ENCODE data around the gene COX20.
A peak's percentile ranks its signal among the peaks of the same experiment; 100 is the strongest.
"Not testable (repeated sequence)": the region's sequence is repeated elsewhere in the genome, so short reads cannot be mapped to it uniquely, and the experiment has no call there.

Gene COX20

DNA sequence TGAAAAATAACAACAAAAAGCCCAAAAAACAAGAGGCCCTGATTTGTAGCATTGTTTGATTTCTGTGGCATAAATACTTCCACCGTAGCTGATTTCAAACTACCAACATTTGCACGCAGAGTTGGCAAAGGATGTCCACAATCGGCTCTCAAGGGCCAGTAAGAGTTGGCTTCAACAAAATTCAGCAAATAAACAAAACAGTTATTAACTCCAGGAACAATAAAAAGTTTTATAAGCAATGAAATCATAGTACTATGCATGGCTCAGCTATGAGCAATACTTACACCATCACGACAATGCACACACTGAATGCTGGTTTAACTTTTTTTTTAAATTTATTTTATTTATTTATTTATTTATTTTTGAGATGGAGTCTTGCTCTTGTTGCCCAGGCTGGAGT lies 8.7 kb upstream of the COX20 start:
- DNase-seq, result no peak

DNA sequence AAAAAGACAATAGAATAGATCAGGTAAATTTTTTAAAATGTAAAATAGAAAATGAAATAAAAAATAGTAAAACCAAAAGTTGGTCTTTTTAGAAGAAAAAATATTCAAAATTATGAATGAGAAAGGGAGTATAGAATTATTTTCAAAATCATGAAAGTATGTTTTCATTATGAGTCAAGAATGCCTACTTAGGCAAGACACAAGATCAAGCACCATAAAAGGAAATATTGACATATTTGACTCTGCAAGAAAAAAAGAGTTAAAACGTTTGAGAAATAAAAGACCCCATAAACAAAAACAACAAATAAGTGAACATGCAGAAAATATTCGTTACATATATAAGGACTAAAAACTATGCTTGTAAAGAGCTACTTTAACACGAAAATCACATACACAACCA lies 4.8 kb upstream of the COX20 start:
- no peak for DNase-seq

DNA sequence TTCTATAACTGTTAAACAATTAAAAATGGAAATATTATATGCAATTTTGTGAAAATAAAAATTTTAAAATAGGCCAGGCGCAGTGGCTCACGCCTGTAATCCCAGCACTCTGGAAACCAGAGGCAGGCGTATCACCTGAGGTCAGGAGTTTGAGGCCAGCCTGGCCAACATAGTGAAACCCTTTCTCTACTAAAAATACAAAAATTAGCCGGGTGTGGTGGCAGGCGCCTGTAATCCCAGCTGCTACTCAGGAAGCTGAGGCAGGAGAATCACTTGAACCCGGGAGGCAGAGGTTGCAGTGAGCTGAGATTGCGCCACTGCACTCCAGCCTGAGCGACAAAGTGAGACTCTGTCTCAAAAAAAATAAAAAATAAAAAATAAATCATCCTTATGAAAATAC lies 2.2 kb upstream of the COX20 start:
- not testable (repeated sequence) for DNase-seq

DNA sequence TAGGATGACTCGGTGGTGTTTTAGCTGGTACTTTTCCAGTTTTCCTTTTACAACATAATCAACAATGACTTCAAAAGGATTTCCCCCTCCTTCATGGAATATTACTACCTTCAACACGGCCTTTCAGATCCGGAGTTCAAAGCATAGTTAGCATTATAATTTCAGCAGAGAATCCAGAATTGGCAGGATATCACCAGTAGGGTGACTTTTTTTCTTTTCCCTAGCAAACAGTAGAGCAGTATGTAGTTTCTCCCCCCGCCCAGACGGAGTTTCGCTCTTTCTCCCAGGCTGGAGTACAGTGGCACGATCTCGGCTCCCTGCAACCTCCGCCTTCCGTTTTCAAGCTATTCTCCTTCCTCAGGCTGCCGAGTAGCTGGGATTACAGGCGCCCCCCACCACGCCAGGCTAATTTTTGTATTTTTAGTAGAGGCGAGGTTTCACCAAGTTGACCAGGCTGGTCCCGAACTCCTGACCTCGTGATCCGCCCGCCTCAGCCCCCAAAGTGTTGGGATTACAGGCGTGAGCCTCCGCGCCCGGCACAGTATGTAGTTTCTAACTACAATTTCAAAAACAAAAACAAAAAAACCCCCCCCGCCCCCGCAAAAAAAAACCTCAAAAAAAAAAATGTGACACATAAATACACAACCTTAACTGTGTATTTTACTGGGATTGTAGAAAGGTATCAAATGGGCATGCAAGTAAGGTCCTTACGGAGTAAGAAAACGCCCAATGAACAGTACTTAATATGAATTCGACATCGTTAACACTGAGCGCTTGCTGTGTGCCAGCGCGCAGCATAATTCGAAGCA lies 1.5 kb upstream of the COX20 start:
- peak; percentile 81 for DNase-seq

DNA sequence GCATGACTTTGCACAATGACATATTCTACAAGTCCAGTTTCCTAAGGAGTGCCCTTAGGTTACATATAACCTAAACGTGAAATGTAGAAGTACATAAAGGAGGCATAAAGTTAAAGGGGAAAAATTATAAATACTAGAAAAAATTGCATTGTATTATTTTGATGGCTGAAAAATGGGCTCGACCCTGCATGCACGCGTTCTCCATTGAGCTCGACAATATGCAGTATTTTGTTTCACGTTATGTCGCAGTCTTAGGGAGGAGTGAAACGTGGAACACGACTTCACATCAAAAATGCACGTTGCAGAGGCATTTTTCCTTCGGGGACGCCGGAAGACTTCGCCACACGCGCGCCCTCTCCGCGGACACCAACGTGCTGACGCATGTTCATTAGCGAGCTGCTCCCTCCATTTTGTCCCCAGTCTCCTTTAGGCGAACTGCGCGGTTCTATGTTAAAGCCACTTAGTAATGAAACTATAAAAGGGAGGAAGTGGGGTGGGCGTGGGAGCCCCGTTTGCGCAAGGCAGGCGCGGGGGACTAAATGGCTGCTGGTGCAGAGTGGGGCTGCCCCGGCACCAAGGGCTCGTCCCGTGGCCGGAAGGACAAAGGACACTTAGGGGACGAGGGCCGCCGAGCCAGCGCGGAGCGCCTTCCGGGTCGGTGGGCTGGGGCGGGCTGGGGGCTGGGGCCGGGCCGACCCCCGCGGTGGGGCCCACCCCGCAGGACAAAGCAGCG lies 749 bp upstream of the COX20 start:
- DNase-seq, result peak; percentile 89

DNA sequence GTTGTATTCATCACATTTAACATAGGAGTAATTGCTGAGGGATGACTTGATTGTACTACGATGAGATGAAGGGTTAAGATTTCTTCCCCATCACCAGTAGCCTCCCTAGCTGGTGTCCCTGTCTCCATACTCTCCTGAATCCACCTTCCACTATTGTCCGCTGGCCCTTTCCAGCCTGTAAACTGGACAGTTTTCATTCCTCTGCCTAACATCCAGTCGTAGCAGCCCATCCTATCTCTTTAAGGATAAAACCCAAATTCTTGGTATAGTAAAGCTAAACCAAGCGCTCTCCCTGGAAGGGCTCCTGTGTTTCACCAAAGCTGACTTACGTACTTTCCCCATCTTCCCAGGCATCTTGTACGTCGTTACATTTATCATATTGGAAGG lies 670 bp downstream of the COX20 start:
- DNase-seq, result peak; percentile 50

DNA sequence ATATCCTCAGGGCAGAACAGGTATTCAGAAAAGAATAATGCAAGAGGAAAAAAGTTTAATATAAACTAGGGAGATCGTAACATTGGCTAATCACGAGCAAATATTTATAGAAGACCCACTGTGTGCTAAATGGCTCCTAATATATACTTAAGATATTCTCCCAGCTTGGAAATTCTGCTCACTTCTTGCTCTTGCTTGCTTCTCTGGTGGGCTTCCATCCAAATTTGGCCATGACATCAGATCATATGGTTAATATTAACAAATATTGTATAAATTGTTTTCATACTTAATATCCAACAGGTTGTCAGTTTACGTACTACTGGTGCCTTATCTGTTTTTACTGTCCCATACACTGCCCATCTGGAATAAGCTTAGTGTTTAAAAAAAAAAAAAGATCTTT lies 1.1 kb downstream of the COX20 start:
- no peak for DNase-seq

DNA sequence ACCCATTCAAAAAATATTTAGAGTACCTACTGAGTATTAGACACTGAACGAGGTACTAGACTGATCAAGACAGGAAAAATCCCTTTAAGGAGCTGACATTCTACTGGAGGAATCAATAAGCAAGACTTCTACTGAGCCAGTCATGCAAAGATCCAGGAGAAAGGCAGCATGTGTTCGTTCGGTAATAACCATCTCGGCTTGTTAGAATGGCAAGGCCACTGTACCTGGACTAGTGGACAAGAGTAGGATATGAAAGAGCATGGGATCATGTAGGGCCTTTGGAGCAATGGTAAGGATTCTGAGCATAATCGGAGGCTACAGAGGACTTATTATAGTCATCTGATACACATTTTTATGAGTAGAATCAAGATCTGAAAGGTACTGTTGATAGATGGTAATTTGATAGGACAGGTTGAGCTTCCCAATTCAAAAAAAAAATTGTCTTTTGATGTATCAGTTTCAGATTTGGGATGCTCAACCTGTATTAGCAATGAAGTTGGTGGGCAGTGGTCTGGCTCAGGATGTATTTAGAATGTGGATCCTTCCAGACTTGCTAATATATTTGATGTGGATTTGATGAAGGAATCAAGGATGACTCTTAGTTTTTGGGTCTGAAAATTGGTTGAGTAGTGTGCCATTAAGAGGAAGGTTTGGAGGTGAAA lies 2.3 kb downstream of the COX20 start:
- no peak for DNase-seq

DNA sequence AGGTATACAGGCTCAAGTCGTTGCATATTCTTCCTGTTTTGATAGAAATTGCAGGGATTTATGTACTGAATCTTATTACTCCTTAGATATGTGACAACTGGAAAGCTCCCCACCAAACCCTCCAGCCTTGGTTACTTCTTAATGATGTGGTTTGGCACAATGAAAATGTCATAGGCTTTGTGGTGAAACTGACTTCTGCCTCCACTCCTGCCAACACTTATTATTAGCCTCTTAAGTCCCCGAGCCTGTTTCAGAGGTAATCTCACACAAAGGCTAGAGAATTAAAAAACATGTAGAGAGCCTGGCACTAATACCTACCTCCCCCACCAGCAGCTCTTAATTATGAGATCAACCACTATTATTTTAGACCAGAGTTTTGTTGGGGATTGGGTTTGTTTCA lies 4.2 kb downstream of the COX20 start:
- no peak for DNase-seq

DNA sequence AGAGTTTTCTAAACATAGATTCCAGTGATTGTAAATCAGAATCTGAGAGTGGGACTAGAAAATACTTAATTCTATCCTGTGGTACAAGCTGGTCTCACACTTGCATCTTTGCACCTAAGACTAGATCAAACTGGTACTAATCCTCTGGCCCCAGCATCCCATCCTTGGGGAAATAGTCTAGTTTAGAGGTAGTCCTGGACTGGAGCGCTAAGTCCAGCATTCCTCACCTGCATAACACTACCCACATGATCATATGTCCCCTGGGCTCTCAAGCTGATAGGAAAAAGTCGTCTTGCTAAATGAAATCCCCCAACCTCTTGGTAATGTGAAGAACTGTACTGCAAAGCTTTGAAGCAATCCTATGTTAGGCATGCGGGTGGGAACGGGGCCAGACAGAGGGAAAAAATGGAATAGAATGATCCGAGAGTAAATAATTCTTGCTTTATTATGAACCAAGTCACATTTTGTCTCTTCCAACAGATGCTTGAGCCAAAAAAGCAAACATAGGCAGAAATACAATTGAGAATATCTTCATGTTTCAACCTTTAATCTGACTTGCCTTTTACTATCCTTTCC lies 4.8 kb downstream of the COX20 start:
- no peak for DNase-seq

DNA sequence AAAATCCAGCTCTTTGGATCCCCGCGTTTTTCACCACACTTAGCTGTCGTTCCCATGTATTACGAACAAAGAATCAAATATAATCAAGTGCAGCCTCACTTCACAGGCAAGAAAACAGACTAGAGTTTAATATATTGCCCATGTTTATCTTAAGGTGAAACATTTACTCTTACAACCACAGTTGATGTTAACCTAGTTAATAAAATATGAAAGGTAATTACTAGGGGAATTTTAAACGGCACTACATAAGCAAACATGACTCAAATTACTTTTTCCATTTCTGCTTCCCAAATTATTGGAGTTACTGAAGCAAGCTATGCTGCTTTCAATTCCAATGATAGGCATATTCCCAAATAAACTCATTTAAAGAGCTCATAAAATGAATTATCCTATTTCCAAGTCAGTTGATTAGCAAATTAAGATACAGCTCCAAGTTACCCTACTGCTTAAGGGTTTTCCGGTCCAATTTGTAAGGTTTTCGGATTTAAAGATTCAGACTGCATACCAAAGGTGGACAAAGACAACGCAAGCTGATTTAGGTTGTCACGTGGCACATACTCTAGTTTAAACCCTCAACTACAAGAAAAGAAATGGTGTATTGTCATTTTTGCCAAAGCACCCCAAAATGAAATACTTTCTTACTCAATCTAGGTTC lies 5.9 kb downstream of the COX20 start:
- no peak for DNase-seq

DNA sequence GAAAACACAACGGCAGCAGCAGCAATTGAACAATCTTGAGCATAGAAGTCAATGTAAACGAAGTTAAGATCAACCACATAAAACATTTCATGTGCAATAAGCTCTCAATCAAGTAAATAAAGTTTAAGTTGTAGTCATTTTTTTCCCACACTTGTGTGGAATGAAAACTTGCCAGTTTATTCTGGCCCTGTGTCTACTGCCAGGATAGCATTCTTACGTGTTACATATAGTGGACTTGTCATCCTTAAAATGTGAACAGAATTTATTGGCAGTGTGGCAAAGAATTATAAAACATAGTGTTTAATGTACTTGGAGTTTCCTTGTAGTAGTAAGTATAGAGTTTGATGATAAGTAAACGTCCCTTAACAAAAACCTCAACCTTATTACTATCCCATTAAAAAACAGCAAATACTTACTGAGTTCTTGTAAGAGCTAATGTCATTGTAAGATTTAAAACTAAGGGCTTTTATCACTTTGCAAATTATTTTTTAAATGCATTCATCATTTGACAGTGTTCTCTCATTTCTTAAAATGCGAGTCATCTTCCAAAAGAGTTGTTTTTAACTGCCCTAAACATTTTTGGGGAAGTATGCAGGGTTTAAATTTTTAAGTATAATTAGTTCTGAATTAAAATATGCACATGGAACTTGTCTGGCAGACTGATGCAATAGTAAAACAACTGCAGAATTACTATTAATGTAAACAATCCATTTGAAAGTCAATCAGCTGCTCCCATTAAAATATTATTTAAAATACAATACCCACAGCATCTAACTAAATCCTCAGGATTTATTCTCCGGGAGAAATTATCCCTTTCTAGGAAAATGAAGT lies 7.9 kb downstream of the COX20 start:
- no peak for DNase-seq

DNA sequence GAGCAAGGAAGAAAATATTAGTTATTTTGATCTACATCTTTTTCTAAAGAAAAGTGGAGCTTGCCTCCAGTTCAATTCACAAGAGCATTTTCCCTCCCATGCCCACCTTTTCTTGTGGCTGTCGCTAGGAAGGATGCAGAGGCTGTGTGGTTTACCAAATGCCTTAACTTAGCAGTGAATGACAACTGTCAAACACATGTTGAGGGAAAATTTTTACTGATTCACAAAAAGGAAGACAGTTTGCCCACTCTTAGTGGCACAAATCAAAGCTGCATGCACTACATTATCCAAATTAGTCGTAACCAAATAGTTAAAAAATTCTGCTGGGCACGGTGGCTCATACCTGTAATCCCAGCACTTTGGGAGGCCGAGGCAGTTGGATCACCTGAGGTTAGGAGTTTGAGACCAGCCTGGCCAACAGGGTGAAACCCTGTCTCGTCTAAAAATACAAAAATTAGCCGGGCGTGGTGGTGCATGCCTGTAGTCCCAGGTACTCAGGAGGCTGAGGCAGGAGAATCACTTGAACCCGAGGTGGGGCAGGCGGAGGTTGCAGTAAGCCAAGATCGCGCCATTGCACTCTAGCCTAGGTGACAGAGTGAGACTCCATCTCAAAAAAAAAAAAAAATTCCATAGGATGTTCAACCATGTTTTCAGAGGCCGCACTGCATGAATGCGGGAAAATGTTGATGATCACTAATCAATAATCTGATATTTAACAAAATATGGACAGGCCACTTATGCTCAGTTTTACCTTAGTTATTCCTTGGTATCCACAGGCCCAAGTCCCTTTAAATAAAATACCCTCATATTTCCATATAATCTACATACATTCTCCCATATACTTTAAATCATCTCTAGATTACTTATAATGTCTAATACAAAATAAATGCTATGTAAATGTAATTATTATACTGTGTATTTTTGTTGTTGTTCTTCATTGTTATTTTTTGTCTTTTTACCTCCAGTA lies 9.0 kb downstream of the COX20 start:
- DNase-seq, result no peak

DNA sequence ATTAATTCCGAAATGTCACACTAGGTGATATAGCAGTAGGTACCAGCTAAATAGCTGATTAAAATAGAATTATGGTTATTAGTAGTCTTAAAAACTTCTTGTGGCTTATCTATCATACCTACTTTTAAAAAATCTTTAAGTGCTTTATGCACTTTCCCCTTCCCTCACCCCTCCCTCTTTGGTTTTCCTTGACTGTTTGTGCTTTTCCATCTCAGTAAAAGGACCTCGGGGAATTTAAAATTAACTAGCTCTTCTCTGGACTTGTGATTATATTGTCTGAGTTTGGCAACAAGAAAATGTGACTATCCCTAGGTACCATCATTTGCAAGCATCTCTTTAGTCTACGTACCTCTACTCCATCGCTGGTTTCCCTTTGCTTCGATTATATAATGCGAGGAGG lies 11.2 kb downstream of the COX20 start:
- no peak for DNase-seq

DNA sequence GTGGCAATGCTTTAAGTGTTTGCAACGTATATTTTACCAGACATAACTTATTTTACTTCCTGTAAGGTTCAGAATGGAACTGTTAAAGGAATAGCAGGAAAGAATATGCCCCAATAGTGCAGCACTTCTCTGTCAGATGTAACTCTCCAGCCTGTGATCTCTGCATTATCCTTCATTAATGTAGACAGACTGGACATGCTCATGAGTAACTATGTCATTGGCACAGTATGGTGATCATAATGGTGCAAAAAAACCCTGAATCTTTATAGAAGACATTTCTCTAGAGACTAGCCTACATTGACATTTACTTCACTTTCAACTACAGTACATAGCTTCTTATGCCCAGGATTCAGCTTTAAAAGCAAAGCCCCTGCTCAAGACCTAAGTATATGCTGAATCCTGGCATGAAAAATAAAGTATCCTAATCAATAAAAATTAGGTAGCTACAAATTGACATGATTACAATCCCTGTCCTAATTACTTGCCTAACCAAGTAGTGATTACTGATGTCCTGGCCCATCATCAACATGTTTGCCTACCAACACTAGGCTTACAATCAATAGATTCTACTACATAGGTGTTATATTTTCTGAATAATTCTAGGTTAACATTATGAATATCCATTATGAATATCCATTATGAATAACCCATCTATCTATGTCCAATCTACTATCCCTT lies 13.9 kb downstream of the COX20 start:
- DNase-seq, result no peak

DNA sequence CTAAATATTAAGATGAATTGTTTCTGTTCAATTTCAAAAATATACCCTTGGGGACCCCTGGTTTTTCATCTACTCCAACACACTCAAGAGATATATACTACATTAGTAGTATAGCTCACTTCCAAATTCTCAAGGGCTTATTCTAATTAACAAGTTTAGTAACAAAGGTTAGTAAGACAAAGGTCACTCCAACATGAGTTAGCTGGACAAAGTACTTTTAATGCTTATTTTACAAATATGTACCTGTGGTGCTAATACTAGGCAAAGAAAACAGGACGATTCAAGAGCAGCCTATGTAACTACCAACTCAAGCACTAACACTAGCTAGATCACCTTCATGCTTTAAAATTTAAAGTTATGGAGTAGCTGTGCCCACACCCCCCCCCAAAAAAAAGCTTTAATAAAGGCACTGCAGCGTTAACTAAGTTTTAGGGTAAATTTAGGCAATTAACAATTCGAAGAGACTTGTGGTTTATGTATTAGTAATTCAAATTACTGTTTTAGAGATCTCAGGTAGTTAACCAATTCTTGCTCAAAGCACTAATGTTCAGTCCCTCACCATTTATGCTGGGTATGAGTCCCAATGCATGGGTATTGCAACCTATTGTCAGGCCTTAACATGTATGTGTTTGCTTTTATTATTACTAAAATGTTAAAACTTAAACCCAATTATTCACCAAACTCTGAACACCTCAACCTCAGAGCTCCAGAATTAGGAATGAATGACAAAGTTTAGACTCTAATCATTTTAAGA lies 14.8 kb downstream of the COX20 start:
- no peak for DNase-seq

DNA sequence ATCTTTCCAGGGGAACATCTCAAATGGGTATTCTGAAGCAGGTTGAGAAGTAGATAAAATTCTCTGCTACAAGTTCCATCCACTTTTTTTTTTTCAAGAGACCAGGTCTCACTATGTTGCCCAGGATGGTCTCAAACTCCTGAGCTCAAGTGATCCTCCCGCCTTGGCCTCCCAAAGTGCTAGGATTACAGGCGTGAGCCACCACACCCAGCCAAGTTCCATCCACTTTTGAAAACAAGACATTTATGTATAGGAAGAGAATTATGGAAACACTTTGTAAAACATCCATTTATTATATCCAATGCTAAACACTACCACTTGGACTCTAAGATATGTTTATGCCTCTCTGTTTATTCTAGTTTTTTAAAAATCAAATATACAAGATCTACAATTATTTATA lies 15.4 kb downstream of the COX20 start:
- DNase-seq, result no peak

DNA sequence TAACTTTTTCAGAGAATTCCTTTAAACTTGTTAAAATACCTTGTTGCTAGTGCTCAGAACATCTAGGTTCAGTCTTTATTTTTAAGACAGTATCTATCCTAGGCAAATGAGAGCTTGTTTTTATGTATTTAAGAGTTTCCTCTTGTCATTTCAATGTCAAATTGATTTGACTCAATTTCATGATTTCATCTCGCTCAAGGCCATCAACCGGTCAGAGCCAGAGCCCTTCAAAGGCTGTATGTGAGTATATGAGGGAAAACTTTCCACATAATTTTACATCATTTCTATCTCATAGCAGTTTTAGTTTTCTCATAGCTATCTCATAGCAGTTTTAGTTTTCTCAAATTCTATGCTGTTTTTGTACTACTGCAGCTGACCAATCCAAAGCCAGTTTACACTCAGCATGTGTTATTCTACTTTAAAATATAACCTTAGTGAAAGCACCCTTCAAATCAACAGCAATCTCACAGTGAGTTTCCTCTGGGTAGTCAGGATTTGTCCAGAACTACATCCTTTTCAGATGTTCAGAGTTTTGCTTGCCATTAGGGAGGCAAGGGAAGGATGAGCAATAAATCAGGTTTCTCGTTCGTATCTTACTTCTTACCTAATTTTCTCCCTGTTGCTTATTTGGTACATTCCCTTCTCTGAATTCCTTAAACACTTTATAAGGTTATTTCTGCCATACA lies 16.2 kb downstream of the COX20 start:
- no peak for DNase-seq

DNA sequence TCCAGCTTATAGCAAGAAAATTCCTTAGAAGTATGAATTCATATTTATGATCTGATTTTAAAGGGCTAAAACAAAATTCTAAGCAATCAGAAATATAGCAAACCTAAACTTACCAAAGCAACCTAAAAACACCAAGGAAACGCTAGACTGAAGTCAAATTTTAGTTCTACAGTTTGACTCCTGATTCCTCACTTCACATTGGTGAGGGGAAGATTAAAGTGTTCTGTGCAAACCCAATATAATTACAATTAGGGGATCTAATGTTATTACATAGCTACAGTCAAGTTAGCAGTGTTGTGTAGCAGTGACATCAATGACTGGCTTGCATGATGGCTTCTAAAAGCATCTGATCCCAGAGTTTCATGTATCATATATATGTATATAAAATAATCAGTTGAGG lies 17.2 kb downstream of the COX20 start:
- no peak for DNase-seq
